Stimulated activated CD8-positive, alpha-beta memory T cell treated with anti-CD3 and anti-CD28 coated beads, Interleukin-7, amount 100 ng/mL, for 4 hours (primary cell): ENCODE measurements around the gene FEM1B.

ENCODE experiments used
- DNase-seq, 2 donors: peaks; one replicate each; pipeline ENCODE4 v3.0.0-alpha.2; 2020; ENCODE audit warnings: low read depth in 2 of 2

The FEM1B gene

GRCh38 chr15:68285259-68285980, 7.9 kb downstream of the FEM1B start:
- no peak for DNase-seq

- DNase-seq = no peak
Observed at GRCh38 chr15:68286256-68286655, 8.7 kb downstream of the FEM1B start.

- DNase-seq = no peak
Observed at GRCh38 chr15:68289057-68289456, 11.5 kb downstream of the FEM1B start.

- DNase-seq = no peak
Observed at GRCh38 chr15:68289621-68290352, 12.2 kb downstream of the FEM1B start.

GRCh38 chr15:68290715-68291114, 13.2 kb downstream of the FEM1B start:
- no peak for DNase-seq

GRCh38 chr15:68292157-68292781, 14.7 kb downstream of the FEM1B start:
- no peak for DNase-seq

- no peak for DNase-seq
Observed at GRCh38 chr15:68292967-68293366, 15.4 kb downstream of the FEM1B start.

- DNase-seq = no peak
Observed at GRCh38 chr15:68295014-68295805, 17.7 kb downstream of the FEM1B start.

GRCh38 chr15:68298336-68298735, 20.8 kb downstream of the FEM1B start:
- DNase-seq = no peak

GRCh38 chr15:68298882-68299381, 21.4 kb downstream of the FEM1B start:
- no peak for DNase-seq

- DNase-seq = no peak
Observed at GRCh38 chr15:68299436-68299835, 21.9 kb downstream of the FEM1B start.

GRCh38 chr15:68300115-68300940, 22.8 kb downstream of the FEM1B start:
- DNase-seq = no peak

GRCh38 chr15:68301301-68301700, 23.8 kb downstream of the FEM1B start:
- DNase-seq = no peak

GRCh38 chr15:68302729-68303128, 25.2 kb downstream of the FEM1B start:
- no peak for DNase-seq

- no peak for DNase-seq
Observed at GRCh38 chr15:68303134-68303533, 25.6 kb downstream of the FEM1B start.

- no peak for DNase-seq
Observed at GRCh38 chr15:68303560-68304436, 26.3 kb downstream of the FEM1B start.

GRCh38 chr15:68304589-68305337, 27.2 kb downstream of the FEM1B start:
- no peak for DNase-seq

- no peak for DNase-seq
Observed at GRCh38 chr15:68305420-68305871, 27.9 kb downstream of the FEM1B start.
